Stimulated activated effector memory CD8-positive, alpha-beta T cell treated with anti-CD3 and anti-CD28 coated beads, Interleukin-12 subunit alpha, Interleukin-12 subunit beta, amount 100 ng/mL, for 72 hours (primary cell): ENCODE measurements around the gene KCNH1.

Experiments
- ATAC-seq: fragments of 150-1000 bp; cut with Tn5 transposase; 2 replicates; pipeline ENCODE4 v1.10.0; 2021
- DNase-seq, 2 donors: peaks; one replicate each; pipeline ENCODE4 v3.0.0; 2021 to 2022; ENCODE audit warnings: low spot score in 2 of 2
- H3K27ac Mint-ChIP-seq: one replicate; pipeline ENCODE4 v1.8.0; 2022; ENCODE audit warnings: mild to moderate bottlenecking, mixed read lengths
- H3K36me3 Mint-ChIP-seq: one replicate; pipeline ENCODE4 v1.8.0; 2022; ENCODE audit warnings: mild to moderate bottlenecking, mixed read lengths
- H3K4me1 Mint-ChIP-seq: one replicate; pipeline ENCODE4 v1.8.0; 2022; ENCODE audit warnings: mixed read lengths
- H3K4me3 Mint-ChIP-seq: one replicate; pipeline ENCODE4 v1.8.0; 2022; ENCODE audit warnings: mild to moderate bottlenecking, mixed read lengths
- H3K9me3 Mint-ChIP-seq: one replicate; pipeline ENCODE4 v1.8.0; 2022; ENCODE audit warnings: mixed read lengths

The KCNH1 gene, protein sequence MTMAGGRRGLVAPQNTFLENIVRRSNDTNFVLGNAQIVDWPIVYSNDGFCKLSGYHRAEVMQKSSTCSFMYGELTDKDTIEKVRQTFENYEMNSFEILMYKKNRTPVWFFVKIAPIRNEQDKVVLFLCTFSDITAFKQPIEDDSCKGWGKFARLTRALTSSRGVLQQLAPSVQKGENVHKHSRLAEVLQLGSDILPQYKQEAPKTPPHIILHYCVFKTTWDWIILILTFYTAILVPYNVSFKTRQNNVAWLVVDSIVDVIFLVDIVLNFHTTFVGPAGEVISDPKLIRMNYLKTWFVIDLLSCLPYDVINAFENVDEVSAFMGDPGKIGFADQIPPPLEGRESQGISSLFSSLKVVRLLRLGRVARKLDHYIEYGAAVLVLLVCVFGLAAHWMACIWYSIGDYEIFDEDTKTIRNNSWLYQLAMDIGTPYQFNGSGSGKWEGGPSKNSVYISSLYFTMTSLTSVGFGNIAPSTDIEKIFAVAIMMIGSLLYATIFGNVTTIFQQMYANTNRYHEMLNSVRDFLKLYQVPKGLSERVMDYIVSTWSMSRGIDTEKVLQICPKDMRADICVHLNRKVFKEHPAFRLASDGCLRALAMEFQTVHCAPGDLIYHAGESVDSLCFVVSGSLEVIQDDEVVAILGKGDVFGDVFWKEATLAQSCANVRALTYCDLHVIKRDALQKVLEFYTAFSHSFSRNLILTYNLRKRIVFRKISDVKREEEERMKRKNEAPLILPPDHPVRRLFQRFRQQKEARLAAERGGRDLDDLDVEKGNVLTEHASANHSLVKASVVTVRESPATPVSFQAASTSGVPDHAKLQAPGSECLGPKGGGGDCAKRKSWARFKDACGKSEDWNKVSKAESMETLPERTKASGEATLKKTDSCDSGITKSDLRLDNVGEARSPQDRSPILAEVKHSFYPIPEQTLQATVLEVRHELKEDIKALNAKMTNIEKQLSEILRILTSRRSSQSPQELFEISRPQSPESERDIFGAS

DNA sequence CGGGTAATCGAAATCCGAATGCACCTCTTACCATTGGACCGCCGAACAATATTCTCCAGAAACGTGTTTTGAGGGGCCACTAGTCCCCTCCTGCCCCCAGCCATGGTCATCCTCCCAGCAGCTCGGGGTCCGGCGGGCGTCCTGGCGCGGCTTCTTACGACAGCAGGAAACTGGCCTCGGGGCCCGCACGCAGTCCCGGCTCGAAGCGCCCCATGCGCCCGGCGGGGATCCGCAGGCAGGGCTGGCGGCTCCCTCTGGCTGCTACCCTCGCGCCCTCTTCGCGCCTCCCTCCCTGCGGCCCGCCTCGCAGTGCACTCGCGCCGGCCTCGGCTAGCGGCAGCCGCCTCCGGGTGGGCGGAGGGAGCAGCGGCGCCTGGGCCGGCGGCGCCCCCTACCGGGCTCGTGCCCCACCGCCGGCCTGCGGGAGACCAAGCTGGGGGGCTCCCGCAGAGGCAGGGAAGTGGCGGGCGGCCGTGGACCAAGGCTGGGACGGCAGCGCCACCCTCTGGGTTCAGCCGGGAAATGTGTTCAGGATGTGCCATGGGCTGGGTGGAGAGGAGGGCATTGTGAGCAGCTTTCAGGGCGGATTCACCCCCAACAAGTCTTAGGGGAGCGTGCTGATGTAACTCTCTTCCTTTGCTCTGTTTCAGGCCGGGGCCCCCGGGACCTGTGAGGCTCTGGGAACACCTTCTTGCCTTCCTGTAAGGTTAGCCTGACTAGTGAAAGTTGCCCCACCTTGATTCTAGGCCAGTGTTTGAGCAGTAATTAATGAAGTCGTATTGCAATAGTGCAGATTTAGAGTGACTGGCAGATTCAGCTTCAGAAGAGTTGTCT, at the start of gene KCNH1:
Gene KCNH1 (minus strand): TSS at position 313 of the 834 bp plus-strand sequence. CDS start 203 bp downstream, at position 110.
- H3K9me3 Mint-ChIP-seq: no peaks in the 10 kb centered on the region
- ATAC-seq (peak; percentile 94), DNase-seq (peak; percentile 80 to 89)
- H3K36me3 Mint-ChIP-seq: no peaks in the 10 kb centered on the region
- no peak within 1 kb of the TSS for H3K27ac Mint-ChIP-seq
- H3K4me1 Mint-ChIP-seq: peaks cover 5% of the 10 kb centered on the region
- peak within 1 kb of the TSS; percentile 62 for H3K4me3 Mint-ChIP-seq

DNA sequence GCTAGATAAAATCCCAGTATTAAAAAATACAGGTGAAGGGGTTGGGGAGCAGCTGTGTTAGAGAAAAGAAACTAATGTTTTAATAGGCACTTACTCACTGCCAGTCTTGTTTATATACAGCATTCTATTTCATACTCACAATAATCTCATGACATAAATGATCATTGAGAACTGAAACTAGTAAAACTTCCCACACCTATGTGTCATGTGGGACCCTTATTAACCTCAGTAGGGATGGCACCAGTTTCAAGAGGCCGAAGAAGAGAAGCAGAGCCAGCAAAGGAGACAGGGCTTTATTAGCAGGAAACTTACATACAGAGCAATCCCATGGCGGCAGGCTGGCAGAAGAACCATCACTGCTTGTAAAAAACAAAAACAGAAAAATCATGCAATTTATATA, 48.8 kb upstream of the KCNH1 start:
- Mint-ChIP-seq H3K4me3 (no peak overlapping the region), H3K9me3 (no peaks in the 10 kb centered on the region), H3K27ac (no peak overlapping the region), H3K4me1 (no peaks in the 10 kb centered on the region), H3K36me3 (no peaks in the 10 kb centered on the region)
- ATAC-seq (no peak), DNase-seq (no peak)

DNA sequence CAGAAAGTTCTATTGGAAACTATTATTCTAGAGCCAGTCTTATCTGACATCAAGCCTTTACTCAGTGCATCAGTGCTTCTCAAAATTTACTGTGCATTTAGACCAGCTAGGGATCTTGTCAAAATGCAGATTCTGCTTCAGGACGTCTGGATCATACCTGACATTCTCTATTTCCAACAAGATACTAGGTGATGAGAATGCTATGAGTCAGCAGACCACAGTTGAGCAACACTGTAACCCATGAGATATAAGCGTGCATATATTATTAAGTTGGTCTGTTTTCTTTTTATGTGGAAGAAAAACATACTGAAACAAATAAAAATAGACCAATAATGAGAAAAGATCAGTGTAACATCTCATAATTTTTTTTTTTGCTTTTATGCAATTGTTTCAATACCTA, 40.4 kb upstream of the KCNH1 start:
- Mint-ChIP-seq H3K27ac (no peak overlapping the region), H3K4me1 (no peaks in the 10 kb centered on the region), H3K9me3 (peaks cover 10% of the 10 kb centered on the region), H3K4me3 (no peak overlapping the region), H3K36me3 (no peaks in the 10 kb centered on the region)
- ATAC-seq (no peak), DNase-seq (no peak)

DNA sequence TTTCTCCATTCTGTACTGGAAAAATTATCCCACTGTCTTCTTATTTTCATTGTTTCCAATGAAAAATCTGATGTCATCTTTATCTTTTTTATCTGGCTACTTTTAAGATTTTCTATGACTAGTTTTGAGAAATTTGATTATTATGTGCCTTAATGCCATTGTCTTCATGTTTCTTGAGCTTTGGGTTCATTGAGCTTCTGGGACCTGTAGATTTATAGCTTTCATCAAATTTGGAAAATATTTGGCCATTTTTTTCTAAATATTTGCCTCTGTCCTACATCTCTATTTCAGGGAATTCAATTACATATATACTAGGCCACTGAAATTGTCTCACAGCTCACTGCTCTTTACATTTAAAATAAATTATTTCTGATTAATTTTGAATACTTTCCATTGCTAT, 38.7 kb upstream of the KCNH1 start:
- DNase-seq (no peak), ATAC-seq (no peak)
- Mint-ChIP-seq H3K27ac (no peak overlapping the region), H3K4me3 (no peak overlapping the region), H3K36me3 (no peaks in the 10 kb centered on the region), H3K4me1 (no peaks in the 10 kb centered on the region), H3K9me3 (peaks cover 13% of the 10 kb centered on the region)

DNA sequence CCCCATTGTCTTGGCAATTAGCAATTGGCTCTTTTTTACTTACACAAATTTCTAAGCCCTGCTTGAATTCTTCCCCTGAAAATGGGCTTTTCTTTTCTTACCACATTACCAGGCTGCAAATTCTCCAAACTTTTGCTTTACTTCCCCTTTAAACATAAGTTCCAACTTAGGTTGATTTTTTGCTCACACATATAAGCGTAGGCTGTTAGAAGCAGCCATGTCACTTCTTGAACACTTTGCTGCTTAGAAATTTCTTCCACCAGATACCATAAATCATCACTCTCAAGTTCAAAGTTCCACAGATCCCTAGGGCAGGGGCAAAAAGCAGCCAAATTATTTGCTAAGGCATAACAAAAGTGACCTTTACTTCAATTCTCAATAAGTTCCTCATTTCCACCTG, 35.4 kb upstream of the KCNH1 start:
- no peak for ATAC-seq
- Mint-ChIP-seq H3K36me3 (no peaks in the 10 kb centered on the region), H3K4me1 (no peaks in the 10 kb centered on the region), H3K9me3 (peaks cover 13% of the 10 kb centered on the region), H3K27ac (no peak overlapping the region), H3K4me3 (no peak overlapping the region)
- no peak for DNase-seq

DNA sequence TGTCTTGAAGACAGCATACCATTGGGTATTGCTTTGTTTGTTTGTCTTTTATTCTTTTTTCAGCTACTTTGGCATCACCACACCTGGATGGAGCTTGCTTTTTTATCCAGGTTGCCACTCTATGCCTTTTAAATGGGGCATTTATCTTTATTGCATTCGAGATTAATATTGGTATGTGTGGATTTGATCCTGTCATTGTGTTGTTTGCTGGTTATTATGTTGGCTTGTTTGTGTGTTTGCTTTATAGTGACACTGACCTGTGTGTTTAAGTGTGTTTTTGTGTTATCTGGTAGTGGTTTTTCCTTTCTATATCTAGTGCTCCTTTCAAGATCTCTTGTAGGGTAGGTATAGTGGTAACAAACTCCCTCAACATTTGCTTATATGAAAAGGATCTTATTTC, 24.9 kb upstream of the KCNH1 start:
- DNase-seq (no peak), ATAC-seq (no peak)
- Mint-ChIP-seq H3K4me1 (no peaks in the 10 kb centered on the region), H3K9me3 (peaks cover 8% of the 10 kb centered on the region), H3K27ac (no peak overlapping the region), H3K36me3 (no peaks in the 10 kb centered on the region), H3K4me3 (no peak overlapping the region)

DNA sequence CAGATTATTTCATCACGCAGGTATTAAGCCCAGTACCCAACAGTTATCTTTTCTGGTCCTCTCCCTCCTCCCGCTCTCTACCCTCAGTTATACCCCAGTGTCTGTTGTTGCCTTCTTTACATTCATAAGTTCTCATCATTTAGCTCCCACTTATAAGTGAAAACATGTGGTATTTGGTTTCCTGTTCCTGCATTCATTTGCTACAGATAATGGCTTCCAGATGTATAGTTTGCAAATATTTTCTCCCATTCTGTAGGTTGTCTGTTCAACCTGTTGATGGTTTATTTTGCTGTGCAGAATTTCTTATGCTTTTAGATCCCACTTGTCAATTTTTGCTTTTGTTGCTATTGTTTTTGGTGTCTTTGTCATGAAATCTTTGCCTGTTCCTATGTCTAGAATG, 21.1 kb upstream of the KCNH1 start:
- H3K36me3 Mint-ChIP-seq: no peaks in the 10 kb centered on the region
- H3K4me3 Mint-ChIP-seq: no peak overlapping the region
- DNase-seq (no peak), ATAC-seq (no peak)
- H3K27ac Mint-ChIP-seq: no peak overlapping the region
- no peaks in the 10 kb centered on the region for H3K4me1 Mint-ChIP-seq
- H3K9me3 Mint-ChIP-seq: peaks cover 8% of the 10 kb centered on the region

DNA sequence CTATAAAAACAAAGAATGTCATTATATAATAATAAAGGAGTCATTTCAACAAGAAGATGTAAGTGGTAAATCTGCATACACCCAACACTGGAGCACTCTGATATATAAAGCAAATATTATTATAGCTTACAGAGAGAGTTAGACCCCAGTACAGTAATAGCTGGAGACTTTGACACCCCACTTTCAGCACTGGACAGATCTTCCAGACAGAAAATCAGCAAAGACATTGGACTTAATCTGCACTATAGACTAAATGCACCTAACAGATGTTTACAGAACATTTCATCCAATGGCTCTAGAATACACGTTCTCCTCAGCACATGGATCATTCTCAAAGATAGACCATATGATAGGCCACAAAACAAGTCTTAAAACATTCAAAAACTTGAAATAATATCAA, 20.0 kb upstream of the KCNH1 start:
- no peaks in the 10 kb centered on the region for H3K36me3 Mint-ChIP-seq
- no peak for ATAC-seq
- H3K27ac Mint-ChIP-seq: no peak overlapping the region
- peaks cover 8% of the 10 kb centered on the region for H3K9me3 Mint-ChIP-seq
- DNase-seq: no peak
- H3K4me1 Mint-ChIP-seq: no peaks in the 10 kb centered on the region
- H3K4me3 Mint-ChIP-seq: no peak overlapping the region

DNA sequence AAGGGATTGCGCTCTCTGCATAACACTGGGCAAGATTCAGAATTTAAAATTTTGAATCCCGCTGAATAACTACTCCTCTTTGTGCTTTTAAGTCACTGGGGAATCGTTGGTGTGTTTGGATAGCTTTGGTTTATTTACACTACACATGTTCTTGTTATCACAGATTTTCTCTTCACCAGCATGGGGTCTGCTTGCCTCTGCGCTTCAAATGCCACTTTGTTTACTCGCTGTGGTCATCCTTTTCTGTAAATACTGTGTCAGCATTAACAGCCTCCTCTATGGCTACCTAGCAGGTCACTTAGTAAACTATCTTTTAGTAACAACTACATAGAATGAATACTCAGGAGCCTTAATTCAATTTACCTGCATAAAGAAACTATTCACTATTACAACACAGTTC, 14.4 kb upstream of the KCNH1 start:
- Mint-ChIP-seq H3K4me1 (no peaks in the 10 kb centered on the region), H3K27ac (no peak overlapping the region), H3K9me3 (no peaks in the 10 kb centered on the region), H3K36me3 (no peaks in the 10 kb centered on the region), H3K4me3 (no peak overlapping the region)
- ATAC-seq: no peak
- no peak for DNase-seq

DNA sequence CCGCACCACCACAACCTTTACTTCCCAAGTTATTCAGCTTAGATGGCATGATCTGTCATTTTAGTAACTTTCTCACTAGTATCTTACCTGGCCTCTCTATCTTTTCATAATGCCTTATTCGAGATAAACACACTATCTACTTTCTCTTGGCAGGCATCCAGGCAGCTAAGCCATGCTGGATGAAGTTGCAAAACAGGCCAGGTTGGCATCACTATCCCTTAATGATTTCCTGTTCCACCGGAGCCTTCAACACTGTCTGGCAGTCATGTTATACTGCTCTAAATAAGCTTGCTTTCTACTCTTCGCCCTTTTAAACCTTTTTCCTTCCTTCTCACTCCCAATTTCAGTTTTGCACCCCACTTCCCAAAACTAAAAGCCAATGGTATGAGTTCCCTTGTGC, 12.0 kb upstream of the KCNH1 start:
- Mint-ChIP-seq H3K36me3 (no peaks in the 10 kb centered on the region), H3K27ac (no peak overlapping the region)

DNA sequence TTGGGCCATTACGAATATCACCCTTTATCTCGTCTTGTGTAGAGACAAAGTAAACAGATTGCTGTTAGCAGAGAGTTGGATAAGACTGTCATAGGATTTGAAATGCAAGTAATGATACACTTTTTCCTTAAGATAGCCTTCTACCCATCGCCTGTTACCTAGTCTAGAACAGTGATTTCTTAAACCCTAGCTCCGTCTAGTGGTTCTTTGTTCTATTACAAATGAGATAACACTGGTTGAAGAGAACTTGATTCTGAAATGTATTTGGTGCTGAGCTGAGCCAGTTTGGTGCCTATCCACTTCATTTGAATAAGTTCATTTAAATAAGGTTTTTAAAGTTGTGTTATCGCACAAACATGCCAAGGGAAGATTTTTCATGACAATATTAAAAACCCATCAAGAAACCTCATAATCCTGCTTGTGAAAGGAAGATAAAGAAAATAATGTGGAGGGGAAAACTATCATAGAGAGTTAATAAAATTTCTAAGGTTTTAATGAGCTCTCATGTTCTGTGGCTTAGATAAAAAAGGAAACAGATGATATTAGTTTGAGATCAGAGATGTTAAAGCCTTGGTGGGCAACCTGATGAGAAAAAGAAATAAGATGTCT, 1.5 kb upstream of the KCNH1 start:
- H3K27ac Mint-ChIP-seq: no peak overlapping the region
- no peaks in the 10 kb centered on the region for H3K9me3 Mint-ChIP-seq
- no peak overlapping the region for H3K4me3 Mint-ChIP-seq
- no peaks in the 10 kb centered on the region for H3K36me3 Mint-ChIP-seq
- ATAC-seq (no peak), DNase-seq (no peak)
- H3K4me1 Mint-ChIP-seq: peaks cover 5% of the 10 kb centered on the region

More for the DNA sequence above, 12.0 kb upstream of the KCNH1 start:
- Mint-ChIP-seq H3K4me3 (no peak overlapping the region), H3K9me3 (no peaks in the 10 kb centered on the region), H3K4me1 (no peaks in the 10 kb centered on the region)
- DNase-seq (no peak), ATAC-seq (no peak)

DNA sequence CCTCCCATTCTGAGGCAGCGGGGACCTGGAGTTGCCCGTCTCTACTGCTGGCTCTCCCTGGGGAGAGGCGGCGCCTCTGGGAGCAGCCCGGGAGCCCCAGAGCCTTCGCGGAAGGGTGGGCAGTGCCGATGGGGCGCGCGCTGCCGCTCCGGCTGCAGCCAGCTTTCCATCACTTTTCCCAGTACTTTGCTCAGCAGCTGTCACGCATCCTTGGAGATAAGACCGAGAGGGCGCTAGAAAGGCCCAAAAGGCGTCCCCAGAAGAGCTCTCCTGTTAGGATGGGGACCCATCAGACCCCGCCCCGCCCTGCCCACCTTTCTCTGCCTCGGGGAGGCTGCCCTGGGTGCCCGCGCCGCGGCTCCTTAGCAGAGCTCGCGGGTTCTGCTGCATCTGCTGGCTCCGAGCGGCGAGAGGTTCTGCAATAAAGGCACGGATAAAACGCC, 534 bp downstream of the KCNH1 start:
- peak in 1 of 2 donors; percentile 49 for DNase-seq
- Mint-ChIP-seq H3K4me3 (peak overlapping the region; percentile 62), H3K36me3 (no peaks in the 10 kb centered on the region), H3K4me1 (peaks cover 5% of the 10 kb centered on the region), H3K9me3 (no peaks in the 10 kb centered on the region), H3K27ac (no peak overlapping the region)
- ATAC-seq: peak; percentile 57

DNA sequence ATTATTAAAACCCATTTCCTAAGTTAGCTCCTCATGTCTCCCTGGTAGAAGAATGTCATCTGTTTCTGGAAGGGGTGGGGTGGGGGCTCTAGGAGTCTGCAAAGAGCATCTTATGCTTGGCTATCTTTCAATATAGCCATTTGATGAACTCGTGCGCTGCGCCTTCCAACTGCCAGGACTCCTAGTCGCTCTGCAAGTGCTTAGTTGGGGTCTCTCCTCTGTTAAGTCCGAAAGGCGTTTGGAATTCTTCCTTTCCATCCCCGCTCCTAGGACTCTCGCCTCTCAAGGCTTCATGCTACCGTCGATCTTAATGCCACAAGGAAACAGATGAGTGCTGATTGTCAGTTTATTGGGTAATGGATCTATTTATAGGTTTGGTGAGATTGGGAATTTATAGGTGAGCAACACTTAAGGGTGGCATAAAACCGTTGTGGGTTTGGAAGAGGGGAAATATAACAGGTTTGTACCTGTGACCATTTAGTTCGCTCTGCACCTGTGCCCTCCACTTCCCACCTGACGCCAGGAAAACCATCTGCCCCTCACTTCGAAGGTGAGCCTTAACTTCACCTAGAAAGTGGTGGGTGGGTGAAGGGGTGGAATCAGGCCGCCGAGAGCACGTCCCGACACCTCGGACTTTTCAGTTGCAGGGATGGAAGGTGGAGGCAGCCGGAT, 1.1 kb downstream of the KCNH1 start:
- Mint-ChIP-seq H3K27ac (no peak overlapping the region), H3K4me1 (peaks cover 5% of the 10 kb centered on the region), H3K9me3 (no peaks in the 10 kb centered on the region), H3K36me3 (no peaks in the 10 kb centered on the region), H3K4me3 (peak overlapping the region; percentile 62)
- DNase-seq (no peak), ATAC-seq (no peak)

DNA sequence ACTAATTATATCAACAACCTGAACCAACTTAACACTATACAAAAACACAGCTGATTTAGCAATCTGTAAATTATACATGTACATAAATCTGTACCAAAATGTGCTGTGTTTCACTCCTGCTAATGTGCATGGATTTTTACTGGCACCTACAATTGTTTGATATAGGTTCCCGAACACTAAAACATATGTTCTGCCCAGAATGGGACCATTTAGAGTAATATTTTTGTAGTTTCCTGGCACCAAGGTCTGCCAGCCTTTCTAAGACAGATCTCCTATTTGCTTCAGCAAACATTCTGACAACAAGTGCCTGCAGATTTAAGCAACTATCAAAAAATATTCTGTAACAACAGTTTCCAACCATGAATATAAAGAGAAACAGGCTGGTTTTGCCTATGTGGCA, 4.2 kb downstream of the KCNH1 start:
- Mint-ChIP-seq H3K36me3 (no peaks in the 10 kb centered on the region), H3K4me1 (peaks cover 5% of the 10 kb centered on the region), H3K27ac (no peak overlapping the region), H3K9me3 (no peaks in the 10 kb centered on the region), H3K4me3 (no peak overlapping the region)
- DNase-seq: no peak
- ATAC-seq: no peak
